ENCODE data around the gene CELF5. TPM values are rescaled to one million over a fixed set of nuclear protein-coding genes. Genes with fewer than 3 reads are reported as not detected.
"Not testable (repeated sequence)": the region's sequence is repeated elsewhere in the genome, so short reads cannot be mapped to it uniquely, and the experiment has no call there.

Gene CELF5
- total RNA-seq, 1 donor from 2014 or later = not detected

DNA sequence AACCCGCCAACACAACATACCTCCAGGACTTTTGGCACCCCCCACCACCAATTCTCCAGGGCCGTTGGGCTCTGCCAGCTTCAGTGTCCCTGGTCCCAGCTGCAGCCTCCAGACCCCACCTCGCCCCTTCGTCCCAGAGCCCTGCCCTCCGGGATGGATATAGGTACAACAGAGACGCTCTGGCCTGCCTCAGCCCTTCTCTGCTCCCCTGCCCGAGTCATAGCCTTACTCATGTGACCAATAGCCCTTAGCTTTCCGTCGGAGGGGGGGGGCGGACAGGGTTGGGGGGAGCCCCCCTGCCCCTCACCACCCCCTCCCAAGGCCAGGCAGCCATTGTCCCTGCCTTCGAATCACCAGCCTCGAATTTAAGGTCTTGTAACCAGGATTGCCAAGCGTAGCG, 71.1 kb downstream of the CELF5 start:
- TF ChIP-seq, protein P1, sequence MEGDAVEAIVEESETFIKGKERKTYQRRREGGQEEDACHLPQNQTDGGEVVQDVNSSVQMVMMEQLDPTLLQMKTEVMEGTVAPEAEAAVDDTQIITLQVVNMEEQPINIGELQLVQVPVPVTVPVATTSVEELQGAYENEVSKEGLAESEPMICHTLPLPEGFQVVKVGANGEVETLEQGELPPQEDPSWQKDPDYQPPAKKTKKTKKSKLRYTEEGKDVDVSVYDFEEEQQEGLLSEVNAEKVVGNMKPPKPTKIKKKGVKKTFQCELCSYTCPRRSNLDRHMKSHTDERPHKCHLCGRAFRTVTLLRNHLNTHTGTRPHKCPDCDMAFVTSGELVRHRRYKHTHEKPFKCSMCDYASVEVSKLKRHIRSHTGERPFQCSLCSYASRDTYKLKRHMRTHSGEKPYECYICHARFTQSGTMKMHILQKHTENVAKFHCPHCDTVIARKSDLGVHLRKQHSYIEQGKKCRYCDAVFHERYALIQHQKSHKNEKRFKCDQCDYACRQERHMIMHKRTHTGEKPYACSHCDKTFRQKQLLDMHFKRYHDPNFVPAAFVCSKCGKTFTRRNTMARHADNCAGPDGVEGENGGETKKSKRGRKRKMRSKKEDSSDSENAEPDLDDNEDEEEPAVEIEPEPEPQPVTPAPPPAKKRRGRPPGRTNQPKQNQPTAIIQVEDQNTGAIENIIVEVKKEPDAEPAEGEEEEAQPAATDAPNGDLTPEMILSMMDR (IDR thresholded peaks at IDR 0.05) = no peak
- Histone ChIP-seq H3K9me3 (no peaks in the 10 kb centered on the region), H3K4me1 (no peaks in the 10 kb centered on the region), H3K27me3 (no peaks in the 10 kb centered on the region), H3K27ac (no peak overlapping the region), H3K36me3 (no peaks in the 10 kb centered on the region), H3K4me3 (no peak overlapping the region)
- DNase-seq (ENCODE audit: low spot score in 2 of 2) = no peak
- intact Hi-C loops (cut with DNase I) = no loop called here

DNA sequence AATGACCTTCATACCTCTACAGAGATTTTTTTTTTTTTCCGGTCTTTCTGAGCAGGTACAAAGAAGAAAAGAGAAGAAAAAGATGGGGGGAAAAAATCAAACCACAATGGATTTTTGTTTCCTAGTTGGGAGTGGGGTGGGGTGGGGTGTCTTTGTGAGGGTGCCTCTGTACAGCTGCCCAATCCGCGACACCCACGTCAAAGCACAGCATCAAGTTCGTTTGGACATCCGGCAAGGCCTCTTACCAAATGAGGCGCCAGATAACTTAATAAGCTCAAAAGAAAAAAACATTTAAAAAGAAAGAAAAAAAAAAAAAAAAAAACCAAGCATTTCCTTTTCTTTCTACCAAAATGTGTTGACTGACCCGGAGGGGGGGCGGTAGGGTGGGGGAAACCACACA, 71.6 kb downstream of the CELF5 start:
- no peak overlapping the region for H3K4me3 ChIP-seq
- TF ChIP-seq, protein P1 (IDR thresholded peaks at IDR 0.05) = no peak
- no peaks in the 10 kb centered on the region for H3K36me3 ChIP-seq
- H3K27me3 ChIP-seq = no peaks in the 10 kb centered on the region
- intact Hi-C loops (cut with DNase I) = no loop called here
- H3K4me1 ChIP-seq = no peaks in the 10 kb centered on the region
- DNase-seq (ENCODE audit: low spot score in 2 of 2) = no peak
- no peaks in the 10 kb centered on the region for H3K9me3 ChIP-seq
- no peak overlapping the region for H3K27ac ChIP-seq

DNA sequence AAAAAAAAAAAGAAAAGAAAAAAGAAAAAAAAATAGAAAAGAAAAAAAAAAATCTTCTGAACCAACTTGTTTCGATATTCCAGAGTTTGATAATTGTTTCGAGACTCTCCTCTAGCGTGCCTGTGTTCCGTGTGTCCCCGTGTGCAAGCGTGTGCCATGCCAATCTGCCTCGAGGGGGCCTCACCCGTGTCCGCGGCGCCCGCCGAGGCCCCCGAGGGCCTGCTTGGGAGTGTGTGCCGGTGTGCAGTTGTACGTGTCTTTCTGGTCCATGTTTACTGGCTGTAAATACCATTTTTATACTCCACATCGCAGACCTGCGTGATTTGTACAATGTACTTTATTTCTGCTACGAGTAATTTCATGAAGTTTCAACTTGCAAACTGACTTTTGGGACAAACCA, 72.0 kb downstream of the CELF5 start:
- no peaks in the 10 kb centered on the region for H3K4me1 ChIP-seq
- H3K27me3 ChIP-seq = no peaks in the 10 kb centered on the region
- no peak overlapping the region for H3K27ac ChIP-seq
- DNase-seq (ENCODE audit: low spot score in 2 of 2) = no peak
- intact Hi-C loops (cut with DNase I) = no loop called here
- H3K36me3 ChIP-seq = no peaks in the 10 kb centered on the region
- H3K9me3 ChIP-seq = no peaks in the 10 kb centered on the region
- H3K4me3 ChIP-seq = no peak overlapping the region
- TF ChIP-seq, protein P1 (IDR thresholded peaks at IDR 0.05) = no peak

DNA sequence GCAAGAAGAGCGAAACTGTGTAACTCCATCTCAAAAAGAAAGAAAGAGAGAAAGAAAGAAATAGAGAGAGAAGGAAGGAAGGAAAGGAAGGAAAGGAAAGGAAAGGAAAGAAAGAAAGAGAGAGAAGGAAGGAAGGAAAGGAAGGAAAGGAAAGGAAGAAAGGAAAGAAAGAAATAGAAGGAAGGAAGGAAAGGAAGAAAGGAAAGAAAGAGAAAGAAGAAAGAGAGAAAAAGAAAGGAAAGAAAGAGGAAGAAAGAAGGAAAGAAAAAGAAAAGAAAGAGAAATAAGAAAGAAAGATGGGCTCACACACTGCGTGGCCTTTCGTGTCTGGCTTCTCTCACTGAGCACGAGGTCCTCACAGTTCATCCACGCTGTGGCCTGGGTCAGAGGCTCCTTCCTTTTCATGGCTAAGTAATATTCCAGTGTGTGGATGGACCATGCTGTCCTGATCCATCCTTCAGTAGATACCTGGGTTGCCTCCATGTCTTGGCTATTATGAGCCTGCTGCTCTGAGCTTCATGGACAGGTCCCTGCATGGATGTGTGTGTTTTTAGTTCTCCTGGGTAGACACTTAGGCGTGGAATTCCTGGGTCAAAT, 74.5 kb downstream of the CELF5 start:
- Histone ChIP-seq H3K36me3 (no peaks in the 10 kb centered on the region), H3K27me3 (peaks cover 4% of the 10 kb centered on the region)

DNA sequence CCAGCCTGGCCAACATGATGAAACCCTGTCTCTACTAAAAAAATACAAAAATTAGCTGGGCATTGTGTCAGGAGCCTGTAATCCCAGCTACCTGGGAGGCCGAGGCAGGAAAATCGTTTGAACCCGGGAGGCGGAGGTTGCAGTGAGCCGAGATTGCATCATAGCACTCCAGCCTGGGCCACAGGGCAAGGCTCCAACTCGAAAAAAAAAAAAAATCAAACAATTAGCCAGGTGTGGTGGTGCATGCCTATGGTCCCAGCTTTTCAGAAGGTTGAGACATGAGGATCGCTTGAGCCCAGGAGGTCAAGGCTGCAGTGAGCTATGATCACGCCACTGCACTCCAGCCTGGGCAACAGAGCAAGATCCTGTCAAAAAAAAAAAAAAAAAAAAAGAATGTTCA, 76.1 kb downstream of the CELF5 start:
- intact Hi-C loops (cut with DNase I); H3K27ac ChIP-seq; H3K27me3 ChIP-seq; H3K4me1 ChIP-seq; H3K36me3 ChIP-seq; DNase-seq (ENCODE audit: low spot score in 2 of 2); H3K9me3 ChIP-seq; H3K4me3 ChIP-seq: not testable (repeated sequence)

More for the DNA sequence above, 74.5 kb downstream of the CELF5 start:
- Histone ChIP-seq H3K4me3 (no peak overlapping the region), H3K9me3 (no peaks in the 10 kb centered on the region), H3K4me1 (no peaks in the 10 kb centered on the region), H3K27ac (no peak overlapping the region)
- intact Hi-C loops (cut with DNase I) = no loop called here
- TF ChIP-seq, protein P1 (IDR thresholded peaks at IDR 0.05) = no peak
- DNase-seq (ENCODE audit: low spot score in 2 of 2) = no peak

DNA sequence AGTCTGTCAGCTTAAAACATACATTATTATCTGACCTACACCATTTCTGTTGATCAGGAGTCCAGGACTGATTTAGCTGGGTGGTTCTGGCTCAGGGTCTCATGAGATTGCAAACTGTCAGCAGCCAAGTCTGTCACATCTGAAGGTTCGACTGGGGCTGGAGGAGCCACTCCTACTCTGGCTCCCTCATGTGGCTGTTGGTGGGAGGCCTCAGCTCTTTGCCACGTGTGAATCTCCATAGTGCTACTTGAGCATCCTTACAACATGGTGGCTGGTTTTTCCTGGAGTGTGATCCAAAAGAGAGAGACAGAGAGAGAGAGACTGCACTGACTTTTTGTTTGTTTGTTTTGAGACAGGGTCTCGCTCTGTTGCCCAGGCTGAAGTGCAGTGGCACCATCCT, 78.3 kb downstream of the CELF5 start:
- no peaks in the 10 kb centered on the region for H3K36me3 ChIP-seq
- DNase-seq (ENCODE audit: low spot score in 2 of 2) = no peak
- peaks cover 0 to 3% of the 10 kb centered on the region in 2 donors for H3K4me1 ChIP-seq
- H3K4me3 ChIP-seq = no peak overlapping the region
- intact Hi-C loops (cut with DNase I) = no loop called here
- no peaks in the 10 kb centered on the region for H3K9me3 ChIP-seq
- H3K27me3 ChIP-seq = peaks cover 4% of the 10 kb centered on the region
- H3K27ac ChIP-seq = no peak overlapping the region
- TF ChIP-seq, protein P1 (IDR thresholded peaks at IDR 0.05) = no peak
